ENCODE measurements around the gene MED10.

The MED10 gene, protein sequence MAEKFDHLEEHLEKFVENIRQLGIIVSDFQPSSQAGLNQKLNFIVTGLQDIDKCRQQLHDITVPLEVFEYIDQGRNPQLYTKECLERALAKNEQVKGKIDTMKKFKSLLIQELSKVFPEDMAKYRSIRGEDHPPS

DNA sequence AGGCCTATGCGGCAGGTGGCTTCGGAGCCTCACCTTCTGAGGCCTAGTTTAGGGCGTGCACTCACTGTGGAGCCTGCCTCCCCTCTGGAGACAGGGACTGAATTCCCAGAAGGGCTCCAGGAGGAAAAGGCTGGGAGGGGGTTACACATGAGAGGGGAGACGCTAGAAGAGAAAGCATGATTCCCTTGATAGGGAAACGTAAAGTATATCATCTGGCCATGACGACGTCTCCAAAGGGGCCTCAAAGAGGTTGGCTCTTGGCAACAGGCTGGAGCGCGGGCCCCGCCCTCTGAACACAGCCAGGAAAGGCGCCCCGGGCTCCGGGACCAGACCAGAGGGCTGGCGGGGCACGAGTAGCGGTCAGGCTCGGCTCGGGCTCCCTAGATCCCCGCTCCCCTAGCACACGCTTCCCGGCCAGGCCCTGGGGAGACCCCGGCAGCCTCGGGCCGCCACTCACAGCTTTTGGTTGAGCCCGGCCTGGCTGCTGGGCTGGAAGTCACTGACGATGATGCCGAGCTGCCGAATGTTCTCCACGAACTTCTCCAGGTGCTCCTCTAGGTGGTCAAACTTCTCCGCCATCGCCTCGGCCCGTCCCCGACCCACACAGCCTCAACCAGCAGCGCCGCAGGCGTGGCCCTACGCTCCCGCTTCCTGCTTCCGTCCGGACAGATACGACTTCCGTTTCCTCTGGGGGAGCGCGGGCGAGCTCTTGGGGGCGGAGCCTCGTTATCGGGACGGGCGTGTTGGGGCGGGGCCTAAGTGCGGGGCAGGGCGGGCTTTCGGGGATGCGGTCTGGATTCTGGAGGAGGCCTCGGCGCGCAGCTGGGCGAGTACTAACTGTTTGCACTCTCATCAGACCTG, at the start of gene MED10:
Gene MED10, minus strand, starts transcription at position 643 of the 861 bp plus-strand sequence. Its CDS starts 64 bp downstream, at position 579.
- DNase-seq (ENCODE audit: low read depth in 2 of 3, low spot score in 2 of 3) = peak; percentile 81 to 88 (median 87)

DNA sequence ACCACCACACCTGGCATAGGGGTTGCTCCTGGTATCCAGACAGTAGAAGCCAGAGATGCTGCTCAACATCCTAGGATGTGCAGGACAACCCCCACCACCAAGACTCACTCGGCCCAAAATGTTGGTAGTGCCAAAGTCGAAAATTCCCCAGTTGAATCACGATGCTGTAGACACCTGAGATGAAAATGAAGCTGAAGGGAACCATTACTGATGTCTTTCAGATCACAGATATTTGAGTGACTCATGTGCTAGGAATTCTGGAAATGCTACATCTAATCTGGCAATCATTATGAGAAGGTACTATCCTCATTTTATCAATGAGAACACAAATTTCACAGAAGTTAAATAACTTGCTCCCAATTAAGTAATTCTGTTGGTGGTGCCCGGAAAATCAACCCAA, 49.3 kb upstream of the MED10 start:
- no peak for DNase-seq (ENCODE audit: low read depth in 2 of 3, low spot score in 2 of 3)

DNA sequence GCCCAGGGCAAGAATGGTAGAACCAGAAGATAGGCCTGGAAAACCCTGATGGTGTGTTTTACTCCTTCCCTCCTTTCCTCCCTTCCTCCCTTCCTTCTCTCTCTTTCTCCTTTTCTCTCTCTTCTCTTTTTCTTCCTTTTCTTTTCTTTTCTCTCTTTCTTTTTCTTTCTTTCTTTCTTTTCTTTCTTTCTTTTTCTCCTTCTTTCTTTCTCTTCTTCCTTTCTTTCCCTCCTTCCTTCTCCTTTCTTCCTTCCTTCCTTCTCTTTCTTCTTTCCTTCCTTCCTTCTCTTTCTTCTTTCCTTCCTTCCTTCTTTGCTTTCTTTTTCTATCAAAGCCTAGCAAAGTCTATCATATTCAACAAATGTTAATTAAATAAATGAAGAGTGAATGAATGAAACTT, 46.4 kb upstream of the MED10 start:
- DNase-seq (ENCODE audit: low read depth in 2 of 3, low spot score in 2 of 3) = no peak

DNA sequence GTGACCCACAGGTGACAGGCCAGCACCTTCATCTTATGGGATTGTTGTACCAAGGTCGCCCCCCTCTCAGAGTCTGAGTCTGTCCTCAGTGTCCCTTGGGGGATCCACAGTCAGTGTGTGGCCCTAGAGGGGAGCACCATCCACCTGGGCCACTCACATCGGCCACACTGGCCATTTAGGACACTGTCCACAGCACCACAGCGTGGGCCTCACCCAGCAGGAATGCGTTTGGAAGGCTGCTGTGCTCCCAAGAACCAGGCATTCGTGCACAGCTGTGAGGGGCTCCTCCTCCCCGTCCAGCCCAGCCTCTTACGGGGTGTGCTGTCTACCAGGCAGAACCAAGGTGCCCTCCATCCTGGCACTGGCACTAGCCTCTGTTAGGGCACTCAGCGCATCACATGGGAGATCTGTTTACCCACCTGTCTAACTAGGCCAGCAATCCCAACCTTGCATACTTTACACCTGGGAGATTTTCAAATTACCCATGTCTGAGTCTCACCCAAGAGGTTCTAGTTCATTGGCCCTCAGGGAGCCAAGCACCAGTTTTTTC, 45.8 kb upstream of the MED10 start:
- DNase-seq (ENCODE audit: low read depth in 2 of 3, low spot score in 2 of 3) = no peak

DNA sequence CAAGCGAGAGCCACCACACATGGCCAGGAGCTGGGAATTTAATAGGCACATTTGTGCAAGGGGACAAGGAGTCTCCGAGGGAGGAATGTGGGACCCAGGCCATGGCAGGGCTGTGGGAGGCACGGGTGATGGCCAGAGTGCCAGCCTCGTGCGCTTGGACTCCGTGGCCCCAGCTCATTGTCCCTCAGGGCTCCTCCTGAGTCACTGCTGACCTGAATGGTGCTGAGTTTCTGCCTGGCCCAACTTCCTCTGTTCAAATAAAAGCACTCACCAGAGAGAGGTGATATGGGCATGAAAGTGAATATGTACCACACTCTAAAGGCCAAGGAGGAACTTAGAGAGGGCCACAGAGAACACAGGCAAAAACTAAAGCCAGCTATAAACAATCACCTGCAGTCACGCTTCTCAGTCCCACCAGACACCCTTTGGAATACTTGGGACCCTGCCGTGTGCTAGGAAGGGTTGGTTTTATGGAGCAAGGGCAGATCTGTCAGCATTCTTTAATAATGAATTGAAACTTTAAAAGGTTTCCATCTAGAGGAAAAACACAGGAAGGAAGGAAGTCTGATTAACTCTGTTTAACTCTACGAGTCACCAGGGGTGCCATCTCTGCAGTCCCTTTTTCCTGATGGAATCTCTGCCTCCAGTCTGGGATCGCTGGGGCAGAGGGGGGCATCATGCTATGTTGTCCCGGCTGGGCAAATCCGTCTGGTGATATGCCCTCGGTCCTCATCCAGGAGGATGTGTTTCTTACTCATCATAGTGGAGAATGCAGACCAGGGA, 45.2 kb upstream of the MED10 start:
- no peak for DNase-seq (ENCODE audit: low read depth in 2 of 3, low spot score in 2 of 3)

DNA sequence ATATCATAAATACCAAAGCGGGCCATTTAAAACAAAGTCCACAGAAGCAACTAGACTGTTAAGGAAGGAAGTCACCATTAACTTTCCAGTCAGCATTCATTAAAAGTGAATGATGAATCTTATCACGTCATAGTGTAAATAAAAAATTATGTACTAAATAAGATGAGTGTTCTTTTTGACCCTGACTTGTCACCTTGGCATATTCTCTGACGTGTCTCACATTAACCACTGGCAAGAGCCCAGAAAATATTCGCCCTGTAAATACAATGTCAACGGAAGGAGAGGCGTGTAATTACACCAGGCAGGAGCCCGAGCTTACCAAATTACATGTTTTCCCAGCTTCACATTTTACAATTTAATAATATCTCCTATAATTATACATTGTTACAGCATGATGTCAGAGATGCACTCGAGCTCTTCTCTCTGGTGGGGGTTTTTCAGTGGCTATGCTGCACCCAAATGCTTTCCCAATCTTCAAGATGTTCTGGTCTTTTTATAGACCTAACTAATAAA, 41.0 kb upstream of the MED10 start:
- no peak for DNase-seq (ENCODE audit: low read depth in 2 of 3, low spot score in 2 of 3)

DNA sequence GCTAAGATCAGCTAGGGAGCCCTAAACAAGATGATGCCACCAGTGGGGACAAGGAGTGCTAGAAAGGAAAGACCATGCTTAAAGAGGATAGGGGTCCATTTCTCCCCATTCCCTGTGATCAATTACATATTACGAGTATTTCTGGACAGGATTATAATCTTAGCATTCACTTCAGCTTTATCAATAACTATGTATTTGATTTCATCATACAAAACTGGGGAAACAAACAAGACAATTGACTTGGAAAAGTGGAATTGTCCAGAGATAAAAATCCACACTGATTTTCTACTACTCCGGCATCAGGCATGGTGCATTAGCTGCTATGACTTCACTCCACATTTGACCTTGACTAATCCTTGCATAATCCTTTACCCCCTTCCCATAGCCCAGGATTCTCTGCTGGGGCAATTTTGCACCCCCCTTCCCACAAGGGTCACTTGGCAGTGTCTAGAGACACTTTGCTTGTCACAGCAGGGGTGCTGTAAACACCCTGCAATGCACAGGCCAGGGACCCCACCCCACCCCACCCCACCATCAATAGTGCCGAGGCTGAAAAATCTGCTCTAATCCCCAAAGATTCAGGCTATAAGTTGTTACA, 40.4 kb upstream of the MED10 start:
- DNase-seq (ENCODE audit: low read depth in 2 of 3, low spot score in 2 of 3) = no peak

DNA sequence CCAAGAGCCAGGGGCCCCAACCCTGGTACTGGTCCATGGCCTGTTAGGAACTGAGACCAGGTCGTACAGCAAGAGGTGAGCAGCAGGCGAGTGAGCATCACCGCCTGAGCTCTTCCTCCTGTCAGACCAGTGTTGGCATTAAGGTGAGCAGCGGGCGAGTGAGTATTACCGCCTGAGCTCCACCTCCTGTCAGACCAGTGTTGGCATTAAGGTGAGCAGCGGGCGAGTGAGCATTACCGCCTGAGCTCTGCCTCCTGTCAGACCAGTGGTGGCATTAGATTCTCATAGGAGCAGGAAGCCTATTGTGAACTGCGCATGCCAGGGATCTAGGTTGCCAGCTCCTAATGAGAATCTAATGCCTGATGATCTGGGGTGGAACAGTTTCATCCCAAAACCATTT, 39.3 kb upstream of the MED10 start:
- DNase-seq (ENCODE audit: low read depth in 2 of 3, low spot score in 2 of 3) = no peak

DNA sequence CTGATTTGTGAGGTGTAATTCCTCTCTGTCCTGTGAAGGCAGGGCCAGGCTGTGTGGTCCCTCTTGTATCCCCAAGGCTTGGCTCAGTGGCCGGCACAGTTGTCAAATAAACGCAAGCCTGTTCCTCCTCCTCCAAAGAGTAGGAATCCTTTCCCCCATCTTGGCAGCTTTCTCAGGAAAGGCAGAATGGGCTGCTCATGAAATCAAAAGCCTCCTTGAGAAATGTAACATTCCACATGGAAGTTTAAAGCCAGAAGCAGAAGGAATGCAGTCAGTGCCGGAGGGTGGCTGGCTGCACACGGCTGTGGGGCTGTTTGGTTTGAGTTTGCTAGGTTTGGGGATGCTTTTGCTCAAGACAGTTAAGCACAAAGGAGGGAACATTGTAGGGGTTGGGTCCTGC, 34.5 kb upstream of the MED10 start:
- DNase-seq (ENCODE audit: low read depth in 2 of 3, low spot score in 2 of 3) = no peak

DNA sequence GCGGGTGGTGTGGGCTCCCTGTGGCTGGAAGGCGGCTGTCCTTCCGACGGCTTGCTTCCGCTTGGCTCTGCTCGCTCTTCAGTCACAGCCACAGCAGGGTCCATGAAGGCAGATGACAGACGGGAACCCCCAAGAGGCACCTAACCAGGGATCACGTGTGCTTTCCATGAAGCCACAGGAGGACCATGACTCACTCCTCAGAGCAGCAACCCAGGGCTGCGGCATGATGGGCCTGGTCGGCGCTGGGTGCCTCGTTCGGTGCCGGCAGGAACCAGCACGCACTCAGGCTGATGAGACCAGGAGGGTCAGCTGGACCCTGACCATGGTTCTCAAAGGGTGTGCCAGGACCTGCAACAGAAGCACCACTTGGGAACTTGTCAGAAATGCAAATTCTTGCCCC, 32.8 kb upstream of the MED10 start:
- DNase-seq (ENCODE audit: low read depth in 2 of 3, low spot score in 2 of 3) = no peak

DNA sequence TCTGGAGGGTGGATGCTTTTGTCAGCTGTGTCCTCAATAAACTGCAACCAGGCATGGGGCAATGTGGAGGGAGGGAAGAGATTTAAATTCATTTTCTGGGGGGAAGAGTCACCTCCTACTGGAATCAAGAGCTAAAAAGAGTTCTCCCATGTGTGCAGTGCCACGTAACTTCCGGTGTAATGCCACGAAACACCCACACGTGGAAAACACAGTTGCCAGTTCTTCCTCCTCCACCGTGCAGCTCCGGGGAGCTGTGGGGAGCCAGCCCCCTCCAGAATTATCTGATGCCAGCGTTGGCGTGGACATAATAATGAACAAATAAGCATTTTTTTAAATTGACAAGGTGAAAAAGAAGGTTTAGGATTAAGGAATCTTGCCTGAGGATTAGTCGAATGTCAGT, 32.1 kb upstream of the MED10 start:
- DNase-seq (ENCODE audit: low read depth in 2 of 3, low spot score in 2 of 3) = no peak

DNA sequence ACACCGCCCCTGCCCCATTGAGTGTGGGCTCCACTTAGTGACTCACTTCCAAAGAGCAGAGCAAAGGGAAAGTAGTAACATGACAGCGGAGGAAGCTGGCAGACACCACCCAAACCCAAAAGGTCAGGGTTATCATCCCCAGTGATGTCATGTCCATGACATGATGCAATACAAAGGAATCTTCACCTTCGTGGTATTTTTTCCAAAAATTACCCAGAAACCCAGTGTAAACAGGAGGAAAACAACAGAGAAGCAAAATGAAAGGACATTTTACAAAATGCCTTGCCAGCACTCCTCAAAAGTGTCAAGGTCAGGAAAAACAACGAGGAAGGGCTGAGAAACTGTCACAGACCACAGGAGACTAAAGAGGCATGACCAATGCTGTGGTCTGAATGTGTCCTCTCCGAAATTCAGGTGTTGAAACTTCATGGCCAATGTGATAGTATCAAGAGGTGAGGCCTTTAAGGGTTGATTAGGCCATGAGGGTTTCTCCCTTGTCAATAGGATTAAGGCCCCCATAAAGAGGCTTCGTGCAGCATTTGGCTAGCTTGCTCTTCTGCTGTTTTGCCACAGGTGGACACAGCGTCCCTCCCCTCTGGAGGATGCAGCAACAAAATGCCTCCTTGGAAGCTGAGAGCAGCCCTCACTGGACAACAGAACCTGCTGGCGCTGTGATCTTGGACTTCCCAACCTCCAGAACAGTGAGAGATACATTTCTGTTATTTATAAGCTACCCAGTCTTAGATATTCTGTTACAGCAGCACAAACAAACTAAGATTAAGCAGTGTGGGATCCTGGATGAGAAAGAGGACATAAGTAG, 30.5 kb upstream of the MED10 start:
- DNase-seq (ENCODE audit: low read depth in 2 of 3, low spot score in 2 of 3) = no peak

DNA sequence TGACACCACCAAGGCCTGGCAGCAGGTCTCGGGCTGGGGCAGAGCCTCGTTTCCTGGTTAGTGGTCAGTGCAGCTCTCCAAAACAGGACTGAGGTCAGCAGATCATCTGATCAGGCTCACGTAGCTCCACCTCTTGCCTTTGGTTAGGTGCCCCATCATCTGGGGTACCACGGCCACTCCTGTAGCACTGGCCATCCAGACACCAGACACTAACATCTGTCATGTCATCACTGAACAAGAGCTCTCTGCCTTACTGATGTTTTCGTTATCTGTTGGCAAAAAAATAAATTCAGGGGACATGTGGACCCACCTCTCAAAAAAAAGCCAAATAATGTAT, 29.9 kb upstream of the MED10 start:
- no peak for DNase-seq (ENCODE audit: low read depth in 2 of 3, low spot score in 2 of 3)

DNA sequence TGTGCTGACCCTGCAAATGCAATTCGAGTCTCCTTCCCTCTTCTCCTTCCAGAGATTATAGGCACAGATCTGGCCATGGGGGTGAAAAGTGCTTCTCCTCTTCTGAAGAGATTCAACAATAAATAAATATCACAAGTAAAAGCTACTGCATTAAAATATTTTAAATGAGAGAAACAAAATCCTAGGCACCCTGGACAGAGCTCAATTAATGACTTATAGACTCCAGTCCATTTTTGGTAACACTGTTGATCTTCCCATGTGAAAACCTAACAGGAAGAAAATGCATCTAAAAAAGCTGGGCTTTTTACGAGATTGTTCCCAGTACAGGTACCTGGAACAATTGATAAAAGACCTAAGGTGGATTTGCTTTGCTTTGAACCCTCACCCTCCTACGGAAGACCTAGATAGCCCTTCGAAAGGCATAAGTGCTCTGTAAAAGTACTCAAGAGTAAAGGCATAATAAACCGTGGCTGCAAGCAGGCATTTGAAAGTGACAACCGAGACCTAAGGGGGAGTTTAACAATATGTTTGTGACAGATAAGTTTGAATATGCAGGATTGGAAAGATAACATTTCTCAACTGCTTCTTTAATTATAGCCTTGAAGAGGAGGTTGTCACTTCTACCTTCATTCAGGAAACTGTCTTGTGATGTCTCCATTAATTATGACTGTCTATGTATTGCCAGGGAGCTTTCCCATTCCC, 29.4 kb upstream of the MED10 start:
- DNase-seq (ENCODE audit: low read depth in 2 of 3, low spot score in 2 of 3) = no peak

DNA sequence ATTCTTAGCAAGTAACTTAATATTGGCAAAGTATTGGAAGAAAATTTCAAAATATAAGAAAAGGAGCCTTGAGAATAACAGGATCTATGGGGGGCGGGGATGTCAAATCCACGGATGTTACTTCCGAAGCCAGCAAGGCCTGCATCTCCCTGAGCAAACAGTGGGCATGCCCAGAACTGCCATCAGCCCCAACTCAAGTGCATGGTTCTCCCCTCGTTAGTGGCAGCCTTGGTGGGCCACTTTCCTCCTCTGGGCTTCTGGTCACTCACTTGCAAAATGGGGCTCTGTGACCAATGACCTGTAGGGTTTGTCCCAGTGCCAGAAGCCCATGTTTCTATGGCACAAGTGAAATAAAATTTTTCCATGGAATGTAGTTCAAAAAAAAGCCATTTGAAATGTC, 27.2 kb upstream of the MED10 start:
- DNase-seq (ENCODE audit: low read depth in 2 of 3, low spot score in 2 of 3) = no peak

DNA sequence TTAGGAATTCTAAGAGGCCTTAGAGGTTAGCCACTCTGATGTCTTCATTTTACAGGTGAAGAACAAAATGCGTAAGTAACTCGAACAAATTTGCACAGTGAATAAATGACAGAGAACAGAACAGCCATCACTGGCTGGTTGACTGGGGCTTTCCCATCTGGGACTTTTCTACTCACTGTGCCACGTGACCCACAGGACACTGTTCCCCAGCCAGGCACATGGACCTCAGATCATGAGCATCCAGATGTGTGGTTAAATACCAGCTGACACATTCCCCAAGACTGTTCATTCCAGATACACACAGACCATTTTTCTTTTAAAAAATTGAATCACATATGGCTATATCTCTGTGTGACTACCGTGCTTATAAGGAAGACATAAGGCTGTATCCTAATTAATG, 25.8 kb upstream of the MED10 start:
- no peak for DNase-seq (ENCODE audit: low read depth in 2 of 3, low spot score in 2 of 3)

DNA sequence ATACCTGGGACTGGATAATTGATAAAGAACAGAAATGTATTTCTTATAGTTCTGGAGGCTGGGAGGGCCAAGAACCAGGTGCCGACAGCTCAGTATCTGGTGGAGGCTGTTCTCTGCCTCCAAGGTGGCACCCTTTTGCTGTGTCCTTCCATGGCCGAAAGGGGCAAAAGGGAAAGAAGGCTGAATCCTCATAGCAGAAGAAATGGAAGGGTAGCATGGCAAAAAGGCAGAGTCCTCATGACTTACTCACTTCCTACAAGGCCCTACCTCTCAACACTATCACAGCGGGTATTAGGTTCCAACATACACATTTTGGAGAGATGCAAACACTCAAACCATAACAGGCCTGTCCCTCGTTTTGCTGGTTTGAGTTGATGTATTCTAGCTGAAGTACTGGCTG, 25.1 kb upstream of the MED10 start:
- no peak for DNase-seq (ENCODE audit: low read depth in 2 of 3, low spot score in 2 of 3)

DNA sequence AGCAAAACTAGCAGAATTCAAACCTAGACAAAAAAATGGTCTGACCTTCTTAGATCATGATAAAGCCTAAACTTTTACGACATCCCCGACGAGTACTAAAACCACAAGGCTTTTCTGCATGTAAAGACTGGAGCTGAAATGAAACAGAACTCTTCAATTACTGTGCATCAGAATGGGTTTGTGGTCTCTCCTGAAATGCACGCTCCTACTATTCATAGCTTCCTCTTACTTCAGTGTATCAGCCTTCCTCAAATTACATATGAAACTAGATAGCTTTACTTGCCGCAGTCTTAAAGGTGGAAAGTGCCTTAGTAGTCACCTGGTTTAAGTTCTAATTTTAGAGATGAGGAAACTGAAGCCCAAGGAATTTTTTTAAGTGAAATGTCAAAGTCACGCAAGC, 24.6 kb upstream of the MED10 start:
- DNase-seq (ENCODE audit: low read depth in 2 of 3, low spot score in 2 of 3) = no peak

DNA sequence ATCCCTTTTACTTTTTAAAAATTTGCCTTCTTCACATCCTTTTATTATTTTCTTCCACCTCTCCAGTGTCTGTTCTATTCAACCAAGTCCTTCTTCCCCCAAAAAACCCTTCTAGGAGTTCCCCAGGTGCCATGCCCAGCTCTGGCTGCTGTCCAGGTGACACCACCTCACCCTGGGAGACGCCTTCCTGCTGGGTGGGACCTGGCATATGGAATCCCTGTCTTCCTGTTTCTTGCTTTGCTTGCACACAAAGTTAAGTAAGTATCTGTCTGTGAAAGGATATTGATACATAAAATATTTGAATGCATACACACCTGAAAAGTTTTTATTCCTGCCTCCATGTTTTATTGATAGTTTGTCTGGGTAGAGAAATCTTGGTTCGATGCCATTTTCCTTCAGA, 23.1 kb upstream of the MED10 start:
- no peak for DNase-seq (ENCODE audit: low read depth in 2 of 3, low spot score in 2 of 3)
